HEK293T (cell line): ENCODE measurements around the gene CD3D.

Source experiments
- CTCF ChIA-PET: fragments of 350-600 bp; formaldehyde crosslinking; extraction: SDS; loops from one replicate; lab custom pipeline; 2021; ENCODE audit warnings: antibody characterized with exemption, inconsistent platforms; lab: Yijun Ruan, JAX
- POLR2A ChIA-PET: fragments of 350-600 bp; formaldehyde crosslinking; extraction: SDS; loops from one replicate; lab custom pipeline; 2020; ENCODE audit warnings: antibody characterized with exemption, inconsistent platforms; lab: Yijun Ruan, JAX
- DNase-seq: peaks from one replicate; pipeline ENCODE4 v3.0.0; 2012; ENCODE audit warnings: mixed read lengths; ENCODE audit errors: extremely low spot score
- ARNT ChIP-seq: fragments of 450-650 bp; IDR thresholded peaks from 2 replicates; pipeline ENCODE4 v1.6.1; 2017; ENCODE audit warnings: mild to moderate bottlenecking
- BHLHE40 ChIP-seq: fragments of 450-650 bp; IDR thresholded peaks from 2 replicates; pipeline ENCODE4 v1.6.1; 2016; ENCODE audit warnings: mild to moderate bottlenecking, moderate library complexity, borderline replicate concordance
- CTBP1 ChIP-seq: fragments of 450-650 bp; IDR thresholded peaks from 2 replicates; pipeline ENCODE4 v1.6.1; 2016; ENCODE audit warnings: borderline replicate concordance
- ELF4 ChIP-seq: fragments of 450-650 bp; IDR thresholded peaks from 2 replicates; pipeline ENCODE4 v1.6.1; 2017; ENCODE audit warnings: antibody characterized with exemption
- FOXA1 ChIP-seq: fragments of 450-650 bp; IDR thresholded peaks from 2 replicates; pipeline ENCODE4 v1.6.1; 2016; ENCODE audit warnings: mild to moderate bottlenecking
- FOXK2 ChIP-seq: fragments of 450-650 bp; IDR thresholded peaks from 2 replicates; pipeline ENCODE4 v1.6.1; 2016; ENCODE audit warnings: mild to moderate bottlenecking
- FOXM1 ChIP-seq: fragments of 450-650 bp; IDR thresholded peaks from 2 replicates; pipeline ENCODE4 v1.6.1; 2017; ENCODE audit warnings: mild to moderate bottlenecking, borderline replicate concordance
- HDGF ChIP-seq: fragments of 450-650 bp; IDR thresholded peaks from 2 replicates; pipeline ENCODE4 v1.6.1; 2017; ENCODE audit warnings: antibody characterized with exemption, borderline replicate concordance
- L3MBTL2 ChIP-seq: fragments of 450-650 bp; conservative IDR thresholded peaks from 2 replicates; pipeline ENCODE4 v1.6.1; 2016; ENCODE audit warnings: mild to moderate bottlenecking
- LEF1 ChIP-seq: fragments of 450-650 bp; IDR thresholded peaks from 2 replicates; pipeline ENCODE4 v1.6.1; 2017; ENCODE audit warnings: mild to moderate bottlenecking, borderline replicate concordance
- NFRKB ChIP-seq: fragments of 450-650 bp; IDR thresholded peaks from 2 replicates; pipeline ENCODE4 v1.6.1; 2016; ENCODE audit warnings: mild to moderate bottlenecking, moderate library complexity
- PKNOX1 ChIP-seq: fragments of 450-650 bp; IDR thresholded peaks from 2 replicates; pipeline ENCODE4 v1.6.1; 2016
- SP1 ChIP-seq: fragments of 450-650 bp; IDR thresholded peaks from 2 replicates; pipeline ENCODE4 v1.6.1; 2017
- SUZ12 ChIP-seq: fragments of 450-650 bp; IDR thresholded peaks from 2 replicates; pipeline ENCODE4 v1.6.1; 2016; ENCODE audit warnings: mild to moderate bottlenecking
- TARDBP ChIP-seq: fragments of 450-650 bp; IDR thresholded peaks from 2 replicates; pipeline ENCODE4 v1.6.1; 2016
- ZNF384 ChIP-seq: fragments of 450-650 bp; IDR thresholded peaks from 2 replicates; pipeline ENCODE4 v1.6.1; 2016

The CD3D gene

GRCh38 chr11:118318581-118319336 lies 23.7 kb downstream of the CD3D start:
- ChIA-PET POLR2A (no interaction called here), CTCF (no interaction called here)
- no peak for DNase-seq
- TF ChIP-seq HDGF = no peak
- TF ChIP-seq CTBP1 = no peak
- no peak for TF ChIP-seq ELF4
- no peak for TF ChIP-seq FOXK2
- TF ChIP-seq ARNT = no peak
- no peak for TF ChIP-seq TARDBP
- TF ChIP-seq NFRKB = no peak
- no peak for TF ChIP-seq FOXA1

- POLR2A ChIA-PET = no interaction called here
Measured at GRCh38 chr11:118318124-118318523, 24.4 kb downstream of the CD3D start.

GRCh38 chr11:118314988-118315411 lies 27.5 kb downstream of the CD3D start:
- no peak for TF ChIP-seq FOXK2
- TF ChIP-seq TARDBP = no peak
- no peak for TF ChIP-seq ARNT
- no peak for TF ChIP-seq SP1
- no peak for TF ChIP-seq ZNF384
- TF ChIP-seq HDGF = no peak
- TF ChIP-seq CTBP1 = no peak
- no peak for TF ChIP-seq PKNOX1
- no peak for TF ChIP-seq FOXM1
- no peak for TF ChIP-seq ELF4
- no peak for TF ChIP-seq LEF1
- TF ChIP-seq L3MBTL2 = no peak
- no peak for TF ChIP-seq FOXA1
- no peak for TF ChIP-seq SUZ12
- TF ChIP-seq NFRKB = no peak
- no peak for TF ChIP-seq BHLHE40
- POLR2A ChIA-PET = interaction anchor here (1.3 kb wide), 1 partner anchor 44 kb away, joined by 3 read pairs; the partner anchor contains the start of gene UBE4A
- DNase-seq = no peak
- CTCF ChIA-PET = interaction anchor here (1.0 kb wide), 1 partner anchor 19 kb away, joined by 3 read pairs; no protein-coding TSS in a partner anchor

More at GRCh38 chr11:118318124-118318523, 24.4 kb downstream of the CD3D start:
- no peak for DNase-seq
- TF ChIP-seq ARNT (no peak), NFRKB (no peak), LEF1 (no peak), CTBP1 (no peak), HDGF (no peak), SP1 (no peak), BHLHE40 (no peak), FOXA1 (no peak), SUZ12 (no peak), ELF4 (no peak), L3MBTL2 (no peak), ZNF384 (no peak), PKNOX1 (no peak), TARDBP (no peak)
- CTCF ChIA-PET = no interaction called here

GRCh38 chr11:118313242-118313641 lies 29.3 kb downstream of the CD3D start:
- DNase-seq = no peak
- POLR2A ChIA-PET = interaction anchor here (0.6 kb wide), 1 partner anchor 134 kb away, joined by 3 read pairs; no protein-coding TSS in a partner anchor
- no peak for TF ChIP-seq ZNF384
- no peak for TF ChIP-seq SUZ12
- TF ChIP-seq BHLHE40 = no peak
- TF ChIP-seq CTBP1 = no peak
- CTCF ChIA-PET = no interaction called here

GRCh38 chr11:118312328-118312727 lies 30.2 kb downstream of the CD3D start:
- POLR2A ChIA-PET = no interaction called here
- CTCF ChIA-PET = no interaction called here
- TF ChIP-seq FOXA1 (no peak), SUZ12 (no peak), HDGF (no peak), TARDBP (no peak), SP1 (no peak), NFRKB (no peak), ARNT (no peak), FOXM1 (no peak), ZNF384 (no peak), LEF1 (no peak)
- DNase-seq = no peak

- POLR2A ChIA-PET = no interaction called here
- TF ChIP-seq CTBP1 (no peak), BHLHE40 (no peak), FOXK2 (no peak), L3MBTL2 (no peak), ZNF384 (no peak), ARNT (no peak), PKNOX1 (no peak)
Measured at GRCh38 chr11:118311518-118311917, 31.0 kb downstream of the CD3D start.

More at GRCh38 chr11:118311518-118311917, 31.0 kb downstream of the CD3D start:
- CTCF ChIA-PET = no interaction called here
- no peak for DNase-seq
